ENCODE measurements around the gene CACNA1B.
"Not testable (repeated sequence)": the region's sequence is repeated elsewhere in the genome, so short reads cannot be mapped to it uniquely, and the experiment has no call there.

CACNA1B gene

DNA sequence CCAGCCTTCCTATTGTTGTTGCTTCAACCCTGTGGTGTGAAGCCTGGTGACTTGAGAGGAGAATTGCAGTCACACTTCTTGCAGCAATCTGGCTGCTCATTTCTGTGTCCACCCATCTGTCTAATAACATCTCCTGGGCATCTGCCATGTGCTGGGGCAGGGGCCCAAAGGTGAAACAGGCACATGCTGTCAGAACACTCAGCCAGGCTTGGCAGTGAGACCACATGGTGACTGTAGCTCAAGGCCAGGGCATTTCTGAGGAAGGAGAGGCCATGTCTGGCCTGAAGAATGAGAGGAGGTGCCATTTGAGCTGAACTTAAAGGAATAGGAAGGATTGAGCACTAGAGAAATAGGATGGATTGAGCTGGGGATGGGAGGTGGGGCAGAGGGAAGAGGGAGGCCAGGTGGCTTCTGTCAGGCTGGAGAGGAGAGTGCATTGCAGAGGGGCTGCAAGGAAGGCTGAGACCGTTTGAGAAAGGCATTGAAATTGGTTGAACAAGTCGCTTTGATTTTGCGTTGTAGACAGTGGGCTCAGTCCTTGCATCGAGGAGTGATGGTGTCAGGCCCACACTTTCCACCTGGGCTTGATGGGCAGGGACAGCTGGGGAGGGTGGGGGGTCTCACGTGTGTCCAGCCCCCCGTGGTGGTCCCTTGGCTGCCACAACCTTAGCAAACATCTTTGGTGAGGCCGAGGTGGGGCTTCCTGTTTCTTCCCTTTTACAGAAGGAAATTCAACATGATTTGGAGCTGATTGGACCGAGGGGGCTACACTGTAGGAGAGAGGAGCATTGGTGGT lies 222.4 kb downstream of the CACNA1B start:
- no peak for DNase-seq (ENCODE audit: low read depth)

DNA sequence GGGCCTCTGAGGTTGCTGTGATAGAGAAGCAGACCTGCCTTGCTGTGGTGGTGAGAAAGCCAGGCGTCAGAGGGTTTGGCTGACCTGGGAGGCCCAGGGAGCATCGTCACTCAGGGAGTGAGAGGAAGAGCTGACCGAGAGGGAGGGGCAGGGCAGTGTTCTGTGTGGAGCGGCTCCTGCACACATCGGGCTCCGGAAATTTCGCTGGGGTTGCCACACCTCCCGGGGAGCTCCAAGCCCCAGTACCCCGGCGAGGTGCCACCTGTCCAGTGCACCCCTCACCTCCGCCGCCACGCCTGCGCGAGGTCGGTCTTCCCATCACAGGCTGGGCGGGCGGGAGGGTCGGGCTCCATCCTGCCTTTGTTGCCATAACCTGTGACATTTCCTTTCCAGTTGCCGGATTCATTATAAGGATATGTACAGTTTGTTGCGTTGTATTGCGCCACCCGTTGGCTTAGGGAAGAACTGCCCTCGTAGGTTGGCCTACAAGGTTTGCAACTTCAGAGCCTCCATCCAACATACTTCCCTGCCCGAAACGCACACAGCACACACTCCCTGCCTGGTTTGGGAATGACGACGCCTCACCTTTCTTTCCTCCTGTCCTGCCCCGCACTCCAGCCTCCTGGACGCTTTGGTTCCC lies 223.2 kb downstream of the CACNA1B start:
- DNase-seq (ENCODE audit: low read depth), result no peak

DNA sequence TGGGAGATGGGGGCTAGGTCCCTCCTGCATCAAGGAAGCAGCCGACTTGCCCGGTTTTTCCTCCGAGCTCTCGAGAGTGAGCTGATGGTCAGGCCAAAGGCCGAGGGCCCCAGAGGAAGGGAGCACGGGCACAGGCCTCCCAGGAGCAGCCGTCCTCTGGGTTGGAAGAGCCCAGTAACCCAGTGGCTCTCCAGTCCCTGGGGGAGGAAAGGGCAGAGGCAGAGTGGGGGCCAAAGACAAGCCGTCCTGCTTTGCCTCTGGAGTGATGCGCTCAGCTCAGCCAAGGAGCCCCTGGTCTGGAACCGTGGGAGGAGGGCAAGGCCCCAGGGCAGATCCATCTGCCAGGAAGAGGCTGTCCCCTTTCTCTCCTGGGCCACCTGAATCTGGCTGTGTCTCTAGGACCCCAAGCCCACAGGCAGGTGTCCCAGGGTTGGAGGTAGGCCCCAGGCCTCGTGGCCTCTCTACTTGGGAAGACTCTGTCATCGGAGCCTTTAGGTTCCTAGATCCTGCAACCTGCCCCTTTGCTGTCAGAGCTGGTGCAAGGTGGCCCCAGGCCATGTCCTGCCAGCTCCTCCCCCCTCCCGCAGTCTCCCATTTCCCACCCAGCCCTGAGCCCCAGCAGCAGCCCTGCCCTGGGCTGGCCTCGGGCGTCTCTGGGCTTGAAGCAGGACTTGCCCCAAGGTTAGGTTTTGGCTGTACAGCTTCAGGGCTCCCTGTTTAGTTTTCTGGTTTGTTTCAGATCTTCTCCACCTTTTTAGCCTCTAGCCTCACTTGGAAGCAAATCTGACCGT lies 224.1 kb downstream of the CACNA1B start:
- DNase-seq (ENCODE audit: low read depth), result no peak

DNA sequence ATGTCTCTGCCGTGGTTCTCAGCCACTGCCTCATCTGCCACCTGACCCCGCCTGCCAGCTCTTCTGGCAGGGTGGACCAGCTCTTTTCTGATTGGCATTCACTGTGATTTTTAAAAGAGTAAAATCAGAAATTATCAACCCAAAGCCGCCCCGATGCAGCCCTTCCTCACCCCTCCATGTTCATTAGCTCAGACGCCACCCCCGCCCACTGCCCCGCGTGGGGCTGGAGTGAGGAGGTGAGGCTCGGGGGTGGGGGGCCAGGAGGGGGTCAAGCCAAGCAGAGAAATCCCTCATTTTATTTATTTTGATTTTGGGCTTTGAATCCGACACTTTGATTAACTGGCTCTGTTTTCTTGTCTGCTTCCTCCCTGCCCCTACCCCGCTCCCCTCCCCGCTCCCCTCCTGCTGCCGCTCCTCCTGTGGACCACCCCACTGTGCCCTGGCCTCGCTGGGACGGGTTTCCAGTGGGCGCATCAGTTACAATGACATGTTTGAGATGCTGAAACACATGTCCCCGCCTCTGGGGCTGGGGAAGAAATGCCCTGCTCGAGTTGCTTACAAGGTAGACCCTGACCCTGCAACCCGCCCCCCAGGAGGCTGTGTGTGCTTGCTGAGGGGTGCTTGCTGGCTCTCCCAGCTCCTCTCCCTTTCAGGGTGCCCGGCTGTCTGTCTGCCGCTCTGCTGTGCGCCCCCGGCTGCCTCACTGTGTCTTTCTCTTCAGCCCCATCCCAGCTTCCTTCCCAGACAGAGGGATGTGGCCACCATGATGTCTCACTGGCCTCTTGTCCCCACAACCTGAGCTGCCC lies 224.9 kb downstream of the CACNA1B start:
- DNase-seq (ENCODE audit: low read depth), result no peak

DNA sequence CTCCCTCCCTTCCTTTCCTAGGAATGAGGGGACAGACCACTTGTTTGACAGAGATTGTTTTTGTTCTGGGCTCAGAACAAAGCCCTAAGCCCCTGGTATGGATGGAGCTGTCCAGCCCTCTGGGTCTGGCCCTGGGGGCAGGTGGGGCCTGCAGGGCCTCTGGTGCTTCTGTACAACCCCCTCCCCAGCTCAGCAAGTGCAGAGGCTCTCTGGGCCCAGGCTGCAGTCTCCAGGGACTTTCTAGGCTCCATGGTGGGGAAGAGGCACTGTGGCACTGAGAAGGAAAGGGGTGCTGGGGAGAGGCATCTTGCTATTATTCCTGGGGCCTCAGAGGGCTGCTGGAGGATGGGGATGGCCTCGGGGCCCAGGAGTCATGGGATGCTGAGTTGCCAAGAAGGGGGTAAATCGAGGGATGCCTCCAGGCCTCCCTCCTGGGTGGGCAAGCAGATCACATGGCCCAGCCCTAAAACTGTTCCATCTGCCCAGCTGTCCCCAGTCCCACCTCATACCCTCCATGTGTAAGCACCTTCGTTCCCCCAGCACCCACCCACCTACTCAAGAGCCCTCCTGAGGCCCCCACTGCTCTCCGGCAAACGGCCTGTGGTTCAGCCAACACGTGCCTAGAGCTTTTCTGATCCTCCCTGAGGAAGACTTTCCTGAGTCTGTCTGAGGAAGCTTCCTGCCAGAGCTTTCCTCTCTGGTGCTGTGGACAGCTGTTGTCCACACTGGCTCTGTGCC lies 225.7 kb downstream of the CACNA1B start:
- DNase-seq (ENCODE audit: low read depth), result no peak

DNA sequence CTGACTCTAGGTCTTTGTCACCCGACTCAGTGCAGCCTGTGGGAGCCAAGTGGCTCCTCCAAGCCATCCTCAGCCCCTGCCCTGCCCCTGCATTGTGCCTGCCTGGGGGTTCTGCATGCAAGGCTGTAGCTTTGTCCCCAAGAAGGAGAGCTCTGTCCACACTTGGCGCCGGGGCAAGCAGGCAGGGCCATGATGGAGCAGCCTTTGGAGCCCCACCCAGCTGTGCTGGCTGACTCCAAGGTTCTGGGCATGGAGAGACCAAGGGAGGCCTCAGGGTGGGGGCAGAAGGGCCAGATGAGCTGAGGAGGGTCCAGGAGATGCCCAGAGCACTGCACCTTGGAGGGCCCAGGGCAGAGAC lies 226.2 kb downstream of the CACNA1B start:
- no peak for DNase-seq (ENCODE audit: low read depth)

DNA sequence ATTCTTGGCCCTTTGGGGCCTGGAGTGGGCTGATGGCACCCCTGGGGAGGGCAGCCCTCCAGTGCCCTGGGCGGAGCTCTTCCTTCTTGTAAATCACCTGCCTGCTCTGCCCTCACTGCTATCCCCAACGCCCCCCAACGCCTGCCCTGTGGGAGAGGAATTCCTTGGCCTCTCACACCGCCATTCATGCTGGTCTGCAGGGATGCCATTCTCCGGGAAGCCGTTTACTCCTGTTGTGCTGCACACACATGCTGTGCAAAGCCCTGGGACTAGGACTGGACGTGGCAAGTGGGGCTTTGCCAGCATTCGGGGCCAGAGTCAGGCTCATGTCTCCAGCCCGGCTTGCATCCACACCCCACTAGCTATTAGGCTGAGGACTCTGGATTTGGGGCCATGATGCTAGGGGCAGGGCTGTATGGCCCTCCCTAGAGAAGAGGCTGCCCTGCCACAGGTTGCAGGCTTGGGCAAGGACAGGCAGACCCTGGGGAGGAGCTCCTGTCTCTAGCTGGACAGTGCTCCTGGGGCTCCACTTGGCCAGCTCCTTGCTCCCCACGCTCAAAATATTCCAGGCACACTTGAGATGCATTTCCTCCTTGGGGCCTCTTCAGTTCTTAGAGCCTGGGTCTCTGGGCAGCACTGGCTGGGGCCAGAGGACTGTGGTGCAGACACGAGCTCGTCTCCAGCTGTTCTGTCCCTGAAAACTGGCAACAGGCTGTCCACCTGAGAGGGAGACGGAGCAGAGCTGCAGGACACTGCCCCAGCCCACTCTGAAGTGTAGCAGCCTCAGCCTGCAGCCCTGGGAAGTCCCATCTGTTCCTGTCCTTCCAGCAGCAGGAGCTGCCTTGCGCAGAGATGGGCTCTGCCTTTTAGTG lies 226.9 kb downstream of the CACNA1B start:
- no peak for DNase-seq (ENCODE audit: low read depth)

DNA sequence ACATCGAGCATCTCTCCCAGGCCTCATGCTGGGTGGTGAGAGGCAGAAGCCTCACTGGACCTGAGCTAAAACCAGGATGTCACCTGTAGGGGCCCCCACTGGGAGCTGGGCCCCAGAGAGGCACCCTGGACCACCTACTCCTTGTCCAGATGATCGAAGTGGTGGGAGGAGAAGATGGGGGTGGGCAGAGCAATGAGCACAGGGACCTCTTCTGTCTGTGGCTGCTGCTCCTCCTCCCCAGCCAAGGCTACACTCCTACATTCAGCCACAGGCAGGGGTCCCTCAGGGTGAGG lies 227.5 kb downstream of the CACNA1B start:
- no peak for DNase-seq (ENCODE audit: low read depth)

DNA sequence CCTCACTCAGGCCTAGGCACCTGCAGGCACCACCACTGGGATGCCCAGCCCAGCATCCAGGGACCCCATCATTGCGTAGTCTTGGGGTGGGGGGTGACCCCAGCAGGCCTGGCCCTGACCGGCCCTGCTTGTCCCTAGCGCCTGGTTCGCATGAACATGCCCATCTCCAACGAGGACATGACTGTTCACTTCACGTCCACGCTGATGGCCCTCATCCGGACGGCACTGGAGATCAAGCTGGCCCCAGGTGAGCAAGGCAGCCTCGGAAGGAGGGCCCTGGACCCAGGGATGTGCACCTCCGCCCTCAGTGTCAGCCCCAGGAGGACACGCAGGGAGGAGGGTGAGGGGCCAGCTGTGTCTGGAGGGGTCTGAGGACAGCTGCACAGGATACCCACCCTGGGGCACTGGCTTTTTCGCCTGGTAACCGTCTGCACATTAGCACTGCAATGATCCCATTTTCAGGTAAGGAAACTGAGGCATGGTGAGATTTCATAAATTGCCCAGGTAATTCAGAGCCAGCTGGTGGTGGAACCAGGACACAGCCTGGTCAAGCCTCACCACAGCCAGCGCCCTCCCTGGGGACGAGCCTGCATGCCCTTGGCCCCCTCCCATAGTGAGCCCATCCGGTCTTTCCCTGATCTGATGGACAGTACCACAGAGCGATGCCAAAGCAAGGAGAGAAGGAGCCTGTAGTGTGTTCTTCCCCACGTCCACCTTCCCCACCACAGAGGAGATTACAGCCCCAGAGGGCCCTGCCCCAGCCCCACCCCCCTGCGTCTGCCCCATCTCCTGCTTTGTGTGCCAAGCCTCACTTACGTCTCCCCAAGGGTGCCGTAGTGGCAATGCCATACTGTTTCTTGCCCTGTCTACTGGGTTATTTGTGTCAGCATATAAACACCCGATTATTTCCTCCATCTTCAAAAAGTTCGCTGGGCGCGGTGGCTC lies 228.3 kb downstream of the CACNA1B start:
- no peak for DNase-seq (ENCODE audit: low read depth)

DNA sequence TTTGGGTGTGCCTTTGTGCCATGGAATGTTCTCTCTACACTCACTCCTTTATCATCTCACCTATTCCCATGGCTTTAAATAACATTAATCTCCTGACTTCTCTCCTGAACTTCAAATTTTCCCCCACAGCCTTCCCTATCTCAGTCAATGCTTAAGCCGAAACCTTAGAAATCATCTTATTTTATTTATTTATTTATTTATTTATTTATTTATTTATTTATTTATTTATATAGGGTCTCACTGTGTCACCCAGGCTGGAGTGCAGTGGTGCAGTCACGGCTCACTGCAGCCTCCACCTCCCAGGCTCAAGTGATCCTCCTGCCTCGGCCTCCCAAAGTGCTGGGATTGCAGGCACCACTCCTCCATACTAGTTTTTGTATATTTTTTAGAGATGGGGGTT lies 229.5 kb downstream of the CACNA1B start:
- not testable (repeated sequence) for DNase-seq (ENCODE audit: low read depth)

DNA sequence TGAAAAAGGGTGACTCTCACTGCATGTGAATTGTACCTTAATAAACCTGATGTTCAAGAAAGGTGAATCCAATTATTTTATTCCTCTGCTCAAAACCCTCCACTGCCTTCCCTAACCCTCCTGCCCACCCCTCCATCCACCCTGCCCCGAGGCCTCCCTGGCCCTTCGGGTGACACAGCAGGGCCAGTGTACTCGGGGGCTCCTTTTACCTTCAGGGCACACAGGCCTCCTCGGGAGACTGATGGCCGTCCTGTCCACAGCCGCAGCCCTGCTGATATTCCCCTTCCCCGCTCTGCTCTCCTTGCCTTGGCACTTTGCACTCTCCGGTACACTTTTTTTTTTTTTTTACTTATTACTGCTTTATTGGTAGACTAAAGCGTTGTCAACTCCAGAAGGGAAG lies 234.0 kb downstream of the CACNA1B start:
- no peak for DNase-seq (ENCODE audit: low read depth)

DNA sequence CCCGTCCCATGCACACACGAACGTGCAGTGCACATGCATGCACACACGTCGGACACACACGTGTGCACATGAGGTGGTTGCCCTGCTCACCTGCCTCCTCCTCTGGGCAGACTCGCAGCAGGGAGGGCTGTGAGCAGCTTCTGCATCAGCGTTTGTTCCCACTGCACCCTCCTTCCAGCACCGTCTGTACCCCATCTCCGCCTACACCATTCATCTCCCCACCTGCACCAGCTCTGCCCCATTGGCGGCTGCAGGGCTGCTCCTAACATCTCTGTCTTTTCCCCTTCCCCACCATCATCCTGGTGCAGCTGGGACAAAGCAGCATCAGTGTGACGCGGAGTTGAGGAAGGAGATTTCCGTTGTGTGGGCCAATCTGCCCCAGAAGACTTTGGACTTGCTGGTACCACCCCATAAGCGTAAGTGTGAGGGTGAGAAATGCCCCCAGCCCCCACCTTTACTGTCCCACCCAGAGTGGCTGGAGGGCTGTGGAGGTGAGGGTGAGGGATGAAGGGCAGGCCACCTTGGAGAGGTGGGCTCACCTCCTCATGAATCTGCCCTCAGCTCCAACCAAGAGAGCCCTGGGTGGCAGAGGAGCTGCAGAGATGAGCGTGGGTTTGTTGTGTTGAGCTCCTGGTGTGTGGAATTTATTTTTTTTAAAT lies 234.6 kb downstream of the CACNA1B start:
- DNase-seq (ENCODE audit: low read depth), result no peak

DNA sequence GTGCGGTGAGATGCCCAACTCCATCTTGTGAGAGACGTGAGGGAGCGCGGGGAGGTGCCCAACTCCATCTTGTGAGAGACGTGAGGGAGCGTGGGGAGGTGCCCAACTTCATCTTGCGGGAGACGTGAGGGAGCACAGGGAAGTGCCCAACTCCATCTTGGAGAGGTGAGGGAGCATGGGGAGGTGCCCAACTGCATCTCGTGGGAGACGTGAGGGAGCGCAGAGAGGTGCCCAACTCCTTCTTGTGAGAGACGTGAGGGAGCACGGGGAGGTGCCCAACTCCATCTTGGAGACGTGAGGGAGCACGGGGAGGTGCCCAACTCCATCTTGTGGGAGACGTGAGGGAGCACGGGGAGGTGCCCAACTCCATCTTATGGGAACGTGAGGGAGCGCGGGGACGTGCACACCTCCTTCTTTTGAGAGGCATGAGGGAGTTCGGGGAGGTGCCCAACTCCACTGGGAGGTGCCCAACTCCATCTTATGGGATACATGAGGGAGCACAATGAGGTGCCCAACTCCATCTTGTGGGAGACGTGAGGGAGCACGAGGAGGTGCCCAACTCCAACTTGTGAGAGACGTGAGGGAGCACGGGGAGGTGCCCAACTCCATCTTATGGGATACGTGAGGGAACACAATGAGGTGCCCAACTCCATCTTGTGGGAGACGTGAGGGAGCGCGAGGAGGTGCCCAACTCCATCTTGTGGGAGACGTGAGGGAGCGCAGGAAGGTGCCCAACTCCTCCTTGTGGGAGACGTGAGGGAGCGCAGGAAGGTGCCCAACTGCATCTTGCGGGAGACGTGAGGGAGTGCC lies 235.4 kb downstream of the CACNA1B start:
- DNase-seq (ENCODE audit: low read depth), result no peak

DNA sequence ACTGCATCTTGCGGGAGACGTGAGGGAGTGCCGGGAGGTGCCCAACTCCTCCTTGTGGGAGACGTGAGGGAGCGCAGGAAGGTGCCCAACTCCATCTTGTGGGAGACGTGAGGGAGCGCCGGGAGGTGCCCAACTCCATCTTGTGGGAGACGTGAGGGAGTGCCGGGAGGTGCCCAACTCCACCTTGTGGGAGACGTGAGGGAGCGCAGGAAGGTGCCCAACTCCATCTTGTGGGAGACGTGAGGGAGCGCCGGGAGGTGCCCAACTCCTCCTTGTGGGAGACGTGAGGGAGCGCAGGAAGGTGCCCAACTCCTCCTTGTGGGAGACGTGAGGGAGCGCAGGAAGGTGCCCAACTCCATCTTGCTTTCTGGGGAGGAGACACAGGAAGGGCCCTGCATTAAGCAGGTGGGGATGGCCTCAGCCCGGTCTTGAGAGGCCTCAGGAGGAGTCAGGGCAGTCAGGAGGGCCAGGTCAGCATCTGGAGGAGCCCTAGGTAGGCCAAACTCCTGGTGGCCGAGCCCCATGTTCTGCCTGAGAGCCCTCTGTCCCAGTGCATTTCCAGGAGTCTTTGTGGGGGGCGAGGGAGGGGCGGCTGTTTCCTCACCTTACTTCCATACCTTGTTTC lies 236.2 kb downstream of the CACNA1B start:
- not testable (repeated sequence) for DNase-seq (ENCODE audit: low read depth)

DNA sequence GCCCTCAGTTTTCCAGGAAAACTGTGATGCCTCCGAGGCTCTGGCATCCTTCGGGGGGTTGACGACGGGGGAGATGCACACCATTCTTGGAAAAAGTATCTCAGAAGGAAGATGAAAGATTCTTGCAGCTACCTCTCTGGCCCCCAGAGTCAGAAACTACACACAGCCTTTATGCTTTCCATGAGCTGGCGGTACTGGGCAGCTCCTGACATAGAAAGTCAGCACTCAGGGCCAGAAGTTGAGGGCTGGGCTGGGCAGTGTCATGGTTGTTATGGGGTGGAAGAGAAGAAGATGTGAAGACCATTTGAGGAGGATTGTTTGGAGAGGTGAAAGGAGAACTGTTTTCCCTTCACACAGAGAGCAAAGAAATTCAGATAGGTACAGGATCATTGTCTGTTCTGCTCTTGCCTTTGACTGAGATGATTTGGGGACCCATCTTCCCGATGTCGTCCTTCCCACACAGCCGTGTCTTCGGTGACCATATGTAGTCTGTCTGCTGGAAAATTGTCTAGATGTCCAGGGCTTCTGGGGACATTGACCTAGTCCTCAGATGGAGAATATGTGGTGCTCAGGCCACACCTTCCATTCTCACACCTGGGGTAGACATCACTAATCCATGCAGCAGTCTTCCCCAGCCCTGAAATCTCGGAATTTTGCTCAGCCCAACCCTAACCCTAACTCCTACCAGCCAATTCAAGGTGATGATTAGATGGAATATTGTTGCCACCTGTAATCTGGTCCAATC lies 237.1 kb downstream of the CACNA1B start:
- DNase-seq (ENCODE audit: low read depth), result no peak

DNA sequence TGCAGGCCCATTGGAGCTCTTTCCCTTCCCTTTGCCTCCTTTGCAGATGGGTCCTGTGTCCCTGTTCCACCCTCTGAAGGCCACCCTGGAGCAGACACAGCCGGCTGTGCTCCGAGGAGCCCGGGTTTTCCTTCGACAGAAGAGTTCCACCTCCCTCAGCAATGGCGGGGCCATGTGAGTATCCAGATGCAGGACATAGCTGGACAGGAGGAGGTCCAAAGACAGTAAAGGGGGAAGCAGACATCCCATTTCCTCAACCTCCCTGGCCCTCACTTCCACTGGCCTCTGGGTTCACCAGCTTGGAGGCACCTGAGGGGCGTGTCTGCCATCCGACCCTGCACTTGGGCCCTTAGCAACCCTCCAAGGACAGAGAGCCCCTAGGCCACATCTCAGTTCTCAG lies 237.9 kb downstream of the CACNA1B start:
- no peak for DNase-seq (ENCODE audit: low read depth)

DNA sequence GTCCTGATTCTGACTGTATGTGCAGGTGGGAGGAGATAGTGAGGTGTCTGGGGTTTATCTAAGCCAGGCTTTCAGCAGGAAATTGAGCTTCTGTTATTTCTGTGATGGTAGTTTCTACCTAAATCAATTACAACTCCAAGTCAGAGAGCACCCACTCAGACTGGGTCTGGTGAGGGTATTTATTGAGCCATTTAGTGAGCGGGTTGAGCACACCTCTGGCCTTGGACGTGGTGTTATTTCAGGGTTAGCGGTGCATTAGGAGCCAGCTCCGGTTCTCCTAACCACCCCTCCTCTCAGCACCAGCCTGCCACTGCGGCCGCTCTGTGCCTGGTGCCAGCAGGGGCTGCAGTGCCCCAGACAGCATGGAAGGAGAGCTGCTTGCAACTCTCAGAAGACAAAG lies 238.9 kb downstream of the CACNA1B start:
- no peak for DNase-seq (ENCODE audit: low read depth)
